ENCODE measurements around the gene ESM1.
"Not testable (repeated sequence)": the region's sequence is repeated elsewhere in the genome, so short reads cannot be mapped to it uniquely, and the experiment has no call there.

The ESM1 gene

GRCh38 chr5:54985301-54986268 is at the start of gene ESM1:
Gene ESM1, minus strand, starts transcription at chr5:54985593. Its CDS starts 76 bp downstream, at chr5:54985517.
- in situ Hi-C loops (cut with HindIII; ENCODE audit: low sequenced_read_pairs), result no loop called here

GRCh38 chr5:55033568-55033967 is 48.2 kb upstream of the ESM1 start:
- in situ Hi-C loops (cut with HindIII; ENCODE audit: low sequenced_read_pairs), result no loop called here

- in situ Hi-C loops (cut with HindIII; ENCODE audit: low sequenced_read_pairs), result no loop called here
Observed at GRCh38 chr5:55031492-55031891, 46.1 kb upstream of the ESM1 start.

- in situ Hi-C loops (cut with HindIII; ENCODE audit: low sequenced_read_pairs), result no loop called here
Observed at GRCh38 chr5:55030676-55031369, 45.4 kb upstream of the ESM1 start.

GRCh38 chr5:55030220-55030619 is 44.8 kb upstream of the ESM1 start:
- in situ Hi-C loops (cut with HindIII; ENCODE audit: low sequenced_read_pairs), result no loop called here

GRCh38 chr5:55027595-55027994 is 42.2 kb upstream of the ESM1 start:
- in situ Hi-C loops (cut with HindIII; ENCODE audit: low sequenced_read_pairs), result no loop called here

GRCh38 chr5:55022450-55022849 is 37.1 kb upstream of the ESM1 start:
- in situ Hi-C loops (cut with HindIII; ENCODE audit: low sequenced_read_pairs), result no loop called here

GRCh38 chr5:55021821-55022220 is 36.4 kb upstream of the ESM1 start:
- in situ Hi-C loops (cut with HindIII; ENCODE audit: low sequenced_read_pairs), result no loop called here

GRCh38 chr5:55021410-55021809 is 36.0 kb upstream of the ESM1 start:
- in situ Hi-C loops (cut with HindIII; ENCODE audit: low sequenced_read_pairs), result no loop called here

GRCh38 chr5:55010149-55010548 is 24.8 kb upstream of the ESM1 start:
- in situ Hi-C loops (cut with HindIII; ENCODE audit: low sequenced_read_pairs), result not testable (repeated sequence)

- in situ Hi-C loops (cut with HindIII; ENCODE audit: low sequenced_read_pairs), result no loop called here
Observed at GRCh38 chr5:55004729-55005128, 19.3 kb upstream of the ESM1 start.

- in situ Hi-C loops (cut with HindIII; ENCODE audit: low sequenced_read_pairs), result no loop called here
Observed at GRCh38 chr5:55003432-55004065, 18.2 kb upstream of the ESM1 start.

GRCh38 chr5:55002166-55002565 is 16.8 kb upstream of the ESM1 start:
- in situ Hi-C loops (cut with HindIII; ENCODE audit: low sequenced_read_pairs), result not testable (repeated sequence)

- in situ Hi-C loops (cut with HindIII; ENCODE audit: low sequenced_read_pairs), result no loop called here
Observed at GRCh38 chr5:54997081-54997480, 11.7 kb upstream of the ESM1 start.

GRCh38 chr5:54996466-54996865 is 11.1 kb upstream of the ESM1 start:
- in situ Hi-C loops (cut with HindIII; ENCODE audit: low sequenced_read_pairs), result no loop called here

GRCh38 chr5:54995168-54995567 is 9.8 kb upstream of the ESM1 start:
- in situ Hi-C loops (cut with HindIII; ENCODE audit: low sequenced_read_pairs), result no loop called here

GRCh38 chr5:54994628-54995027 is 9.2 kb upstream of the ESM1 start:
- in situ Hi-C loops (cut with HindIII; ENCODE audit: low sequenced_read_pairs), result no loop called here

GRCh38 chr5:54993318-54993717 is 7.9 kb upstream of the ESM1 start:
- in situ Hi-C loops (cut with HindIII; ENCODE audit: low sequenced_read_pairs), result no loop called here

- in situ Hi-C loops (cut with HindIII; ENCODE audit: low sequenced_read_pairs), result no loop called here
Observed at GRCh38 chr5:54991416-54991815, 6.0 kb upstream of the ESM1 start.

- in situ Hi-C loops (cut with HindIII; ENCODE audit: low sequenced_read_pairs), result no loop called here
Observed at GRCh38 chr5:54990841-54991258, 5.5 kb upstream of the ESM1 start.

- in situ Hi-C loops (cut with HindIII; ENCODE audit: low sequenced_read_pairs), result no loop called here
Observed at GRCh38 chr5:54988817-54989216, 3.4 kb upstream of the ESM1 start.
